ENCODE measurements around the gene ANXA11.
A peak's percentile ranks its signal among the peaks of the same experiment; 100 is the strongest.
"Not testable (repeated sequence)": the region's sequence is repeated elsewhere in the genome, so short reads cannot be mapped to it uniquely, and the experiment has no call there.

The ANXA11 gene

GRCh38 chr10:80205477-80206276, at the start of gene ANXA11:
TSS of gene ANXA11 (minus strand) at chr10:80205537. CDS start at chr10:80172861, 32,676 bp downstream.
- Histone ChIP-seq H3K79me2 (peaks cover 51% of the 10 kb centered on the region), H3K27me3 (ENCODE audit: control insufficient read depth, insufficient read depth, low read length) (no peaks in the 10 kb centered on the region), H3K36me3 (ENCODE audit: control insufficient read depth, insufficient read depth, low read length) (no peaks in the 10 kb centered on the region), H2AFZ (peak within 1 kb of the TSS; percentile 97), H3K9me3 (ENCODE audit: control insufficient read depth, low read length) (no peaks in the 10 kb centered on the region), H3K27ac (peak within 1 kb of the TSS; percentile 82), H3K4me2 (ENCODE audit: low read length) (peak within 1 kb of the TSS; percentile 82), H3K4me1 (peaks cover 26% of the 10 kb centered on the region), H3K4me3 (ENCODE audit: low read depth, low read length) (peak within 1 kb of the TSS; percentile 77), H3K9ac (peak within 1 kb of the TSS; percentile 21)
- TF ChIP-seq, protein P1, sequence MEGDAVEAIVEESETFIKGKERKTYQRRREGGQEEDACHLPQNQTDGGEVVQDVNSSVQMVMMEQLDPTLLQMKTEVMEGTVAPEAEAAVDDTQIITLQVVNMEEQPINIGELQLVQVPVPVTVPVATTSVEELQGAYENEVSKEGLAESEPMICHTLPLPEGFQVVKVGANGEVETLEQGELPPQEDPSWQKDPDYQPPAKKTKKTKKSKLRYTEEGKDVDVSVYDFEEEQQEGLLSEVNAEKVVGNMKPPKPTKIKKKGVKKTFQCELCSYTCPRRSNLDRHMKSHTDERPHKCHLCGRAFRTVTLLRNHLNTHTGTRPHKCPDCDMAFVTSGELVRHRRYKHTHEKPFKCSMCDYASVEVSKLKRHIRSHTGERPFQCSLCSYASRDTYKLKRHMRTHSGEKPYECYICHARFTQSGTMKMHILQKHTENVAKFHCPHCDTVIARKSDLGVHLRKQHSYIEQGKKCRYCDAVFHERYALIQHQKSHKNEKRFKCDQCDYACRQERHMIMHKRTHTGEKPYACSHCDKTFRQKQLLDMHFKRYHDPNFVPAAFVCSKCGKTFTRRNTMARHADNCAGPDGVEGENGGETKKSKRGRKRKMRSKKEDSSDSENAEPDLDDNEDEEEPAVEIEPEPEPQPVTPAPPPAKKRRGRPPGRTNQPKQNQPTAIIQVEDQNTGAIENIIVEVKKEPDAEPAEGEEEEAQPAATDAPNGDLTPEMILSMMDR (IDR thresholded peaks at IDR 0.05): no peak

- not testable (repeated sequence) for H3K9me3 ChIP-seq (ENCODE audit: control insufficient read depth, low read length); H3K4me3 ChIP-seq (ENCODE audit: low read depth, low read length); H3K79me2 ChIP-seq; H3K9ac ChIP-seq; H3K4me2 ChIP-seq (ENCODE audit: low read length); H2AFZ ChIP-seq; H3K27me3 ChIP-seq (ENCODE audit: control insufficient read depth, insufficient read depth, low read length); H3K36me3 ChIP-seq (ENCODE audit: control insufficient read depth, insufficient read depth, low read length)
- Histone ChIP-seq H3K27ac (peak overlapping the region; percentile 78), H3K4me1 (peaks cover 41% of the 10 kb centered on the region)
These were observed 49.4 kb upstream of the ANXA11 start for GRCh38 chr10:80254726-80255125.

- H3K4me3 ChIP-seq (ENCODE audit: low read depth, low read length); H3K27me3 ChIP-seq (ENCODE audit: control insufficient read depth, insufficient read depth, low read length); H3K9ac ChIP-seq; H3K79me2 ChIP-seq; H3K9me3 ChIP-seq (ENCODE audit: control insufficient read depth, low read length); H3K36me3 ChIP-seq (ENCODE audit: control insufficient read depth, insufficient read depth, low read length): not testable (repeated sequence)
- peak overlapping the region; percentile 78 for H3K27ac ChIP-seq
- peak overlapping the region; percentile 45 for H2AFZ ChIP-seq
- peaks cover 37% of the 10 kb centered on the region for H3K4me1 ChIP-seq
- peak overlapping the region; percentile 23 for H3K4me2 ChIP-seq (ENCODE audit: low read length)
These were observed 48.6 kb upstream of the ANXA11 start for GRCh38 chr10:80253963-80254271.

GRCh38 chr10:80253266-80253962, 48.1 kb upstream of the ANXA11 start:
- Histone ChIP-seq H3K27ac (peak overlapping the region; percentile 78), H3K79me2 (no peaks in the 10 kb centered on the region), H3K4me2 (ENCODE audit: low read length) (peak overlapping the region; percentile 23), H3K4me1 (peaks cover 37% of the 10 kb centered on the region), H3K4me3 (ENCODE audit: low read depth, low read length) (no peak overlapping the region), H3K9ac (no peak overlapping the region), H3K36me3 (ENCODE audit: control insufficient read depth, insufficient read depth, low read length) (no peaks in the 10 kb centered on the region), H3K9me3 (ENCODE audit: control insufficient read depth, low read length) (no peaks in the 10 kb centered on the region), H2AFZ (peak overlapping the region; percentile 45), H3K27me3 (ENCODE audit: control insufficient read depth, insufficient read depth, low read length) (no peaks in the 10 kb centered on the region)
- TF ChIP-seq, protein P1 (IDR thresholded peaks at IDR 0.05): no peak

DNA sequence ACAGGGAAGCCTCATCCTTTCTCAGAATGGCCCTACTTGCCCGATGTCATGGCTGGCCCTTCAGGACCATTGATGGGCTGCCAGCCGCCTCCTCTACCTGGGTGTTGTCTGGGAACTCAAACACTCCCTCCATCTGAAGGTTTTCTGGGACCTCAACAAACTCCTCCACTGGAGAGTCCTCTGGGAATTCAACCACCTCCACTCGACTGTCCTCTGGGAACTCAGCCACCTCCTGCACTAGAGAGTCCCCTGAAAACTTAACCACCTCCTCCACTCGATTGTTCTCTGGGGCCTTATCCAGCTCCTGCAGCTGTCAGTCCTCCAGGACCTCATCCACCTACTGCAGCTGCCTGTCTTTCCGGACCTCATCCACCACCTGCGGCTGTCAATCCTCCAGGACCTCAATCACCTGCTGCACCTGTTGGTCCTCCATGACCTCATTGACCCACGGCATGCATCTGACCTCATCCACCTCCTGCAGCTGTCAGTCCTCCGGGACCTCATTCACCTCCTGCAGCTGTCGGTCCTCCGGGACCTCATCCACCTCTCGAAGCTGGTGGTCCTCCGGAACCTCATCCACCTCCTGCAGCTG, 47.1 kb upstream of the ANXA11 start:
- no peak overlapping the region for H3K27ac ChIP-seq
- no peak overlapping the region for H3K9ac ChIP-seq
- H3K27me3 ChIP-seq (ENCODE audit: control insufficient read depth, insufficient read depth, low read length): no peaks in the 10 kb centered on the region
- no peaks in the 10 kb centered on the region for H3K36me3 ChIP-seq (ENCODE audit: control insufficient read depth, insufficient read depth, low read length)
- TF ChIP-seq, protein P1 (IDR thresholded peaks at IDR 0.05): no peak
- H3K4me3 ChIP-seq (ENCODE audit: low read depth, low read length): no peak overlapping the region
- H3K4me2 ChIP-seq (ENCODE audit: low read length): no peak overlapping the region
- no peak overlapping the region for H2AFZ ChIP-seq
- no peaks in the 10 kb centered on the region for H3K79me2 ChIP-seq
- H3K4me1 ChIP-seq: peaks cover 31% of the 10 kb centered on the region
- no peaks in the 10 kb centered on the region for H3K9me3 ChIP-seq (ENCODE audit: control insufficient read depth, low read length)

DNA sequence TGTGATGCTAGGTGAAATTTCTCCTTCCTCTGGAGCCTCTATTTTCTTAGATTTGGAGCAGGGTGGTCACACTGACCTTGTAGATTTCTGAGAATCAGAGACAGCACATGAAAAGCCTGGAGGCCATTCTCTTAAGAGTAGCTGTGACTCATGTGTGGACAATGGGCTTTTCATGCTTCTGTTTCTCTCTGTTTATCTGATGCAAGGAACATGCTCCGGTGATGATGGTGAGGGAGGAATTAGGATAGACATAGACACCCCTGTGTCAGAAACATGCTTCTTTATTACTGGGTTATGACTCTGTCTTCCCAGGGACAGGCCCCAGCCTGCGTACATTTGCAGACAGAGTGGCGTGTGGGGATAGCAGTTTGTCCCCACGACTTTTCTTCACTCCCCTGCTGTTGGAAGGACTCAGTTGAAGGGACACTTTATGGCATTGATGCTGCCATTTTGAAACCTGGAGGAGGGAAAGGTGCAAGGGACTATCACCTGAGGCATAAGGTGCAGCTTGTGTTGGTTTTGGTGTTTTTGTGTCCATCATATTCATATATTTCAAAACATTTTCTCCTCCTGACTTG, 46.5 kb upstream of the ANXA11 start:
- not testable (repeated sequence) for H3K27me3 ChIP-seq (ENCODE audit: control insufficient read depth, insufficient read depth, low read length); H3K79me2 ChIP-seq; H3K9me3 ChIP-seq (ENCODE audit: control insufficient read depth, low read length); H2AFZ ChIP-seq; H3K4me3 ChIP-seq (ENCODE audit: low read depth, low read length); H3K4me2 ChIP-seq (ENCODE audit: low read length); H3K9ac ChIP-seq; H3K27ac ChIP-seq; H3K36me3 ChIP-seq (ENCODE audit: control insufficient read depth, insufficient read depth, low read length)
- peaks cover 25% of the 10 kb centered on the region for H3K4me1 ChIP-seq

DNA sequence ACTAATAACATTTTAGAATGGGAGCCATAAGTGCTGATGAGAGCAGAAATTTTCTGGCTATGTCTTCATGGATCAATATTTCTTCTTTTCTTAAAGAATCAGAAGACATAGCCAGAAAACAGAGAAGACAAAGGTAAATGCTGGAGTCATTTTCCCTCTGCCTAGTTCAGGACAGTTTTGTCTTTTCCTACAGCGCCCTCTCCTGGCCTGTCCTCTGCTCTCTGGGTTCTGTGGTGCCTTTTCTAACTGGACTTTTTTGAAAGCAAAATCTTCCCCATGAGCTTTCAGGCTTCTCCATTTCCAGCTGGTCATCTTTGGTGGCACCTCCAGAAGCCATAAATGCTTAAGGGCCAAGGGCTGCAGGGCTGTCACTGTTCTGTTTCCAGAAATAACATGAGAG, 45.1 kb upstream of the ANXA11 start:
- peaks cover 13% of the 10 kb centered on the region for H3K4me1 ChIP-seq
- H3K36me3 ChIP-seq (ENCODE audit: control insufficient read depth, insufficient read depth, low read length); H3K27ac ChIP-seq; H3K4me3 ChIP-seq (ENCODE audit: low read depth, low read length); H3K9me3 ChIP-seq (ENCODE audit: control insufficient read depth, low read length); H3K9ac ChIP-seq; H3K79me2 ChIP-seq; H2AFZ ChIP-seq; H3K4me2 ChIP-seq (ENCODE audit: low read length); H3K27me3 ChIP-seq (ENCODE audit: control insufficient read depth, insufficient read depth, low read length): not testable (repeated sequence)

DNA sequence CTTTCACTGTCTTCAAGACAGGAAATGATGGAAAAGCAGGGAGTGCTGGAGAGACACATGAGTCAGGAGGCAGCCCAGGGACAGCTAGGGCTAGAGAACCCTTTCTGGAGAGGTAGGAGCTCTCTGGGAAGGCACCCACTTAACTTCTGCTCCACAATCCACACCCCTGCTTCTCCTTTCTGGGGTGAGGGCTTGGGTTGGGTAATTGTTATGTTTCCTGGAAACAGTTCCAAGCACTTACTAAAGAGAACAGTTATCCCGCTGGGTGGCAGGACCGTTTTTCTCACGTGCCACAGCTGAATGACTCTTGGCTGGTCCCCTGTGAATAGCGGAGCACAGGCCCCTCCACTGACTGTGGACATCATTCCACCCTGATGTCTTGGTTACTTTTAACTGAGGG, 44.6 kb upstream of the ANXA11 start:
- not testable (repeated sequence) for H3K27ac ChIP-seq; H3K4me3 ChIP-seq (ENCODE audit: low read depth, low read length); H3K79me2 ChIP-seq; H3K9me3 ChIP-seq (ENCODE audit: control insufficient read depth, low read length); H3K4me2 ChIP-seq (ENCODE audit: low read length); H3K27me3 ChIP-seq (ENCODE audit: control insufficient read depth, insufficient read depth, low read length); H3K9ac ChIP-seq; H3K36me3 ChIP-seq (ENCODE audit: control insufficient read depth, insufficient read depth, low read length); H2AFZ ChIP-seq
- peaks cover 12% of the 10 kb centered on the region for H3K4me1 ChIP-seq

Measured in parathyroid adenoma (tissue), 2 donors.